Spinal cord (tissue), 10 donors: Measurements from ENCODE around the gene RAB3GAP1. TPM values are rescaled to one million over a fixed set of nuclear protein-coding genes. Genes with fewer than 3 reads are reported as not detected.
"Not testable (repeated sequence)": the region's sequence is repeated elsewhere in the genome, so short reads cannot be mapped to it uniquely, and the experiment has no call there.

Experiments used
- DNase-seq, 6 donors: peaks; one replicate each; pipeline versions ENCODE4 v3.0.0 to v3.0.0-alpha.2; 2013 to 2015; ENCODE audit warnings: low spot score in 6 of 6, low read depth in 4 of 6
- H3K27ac ChIP-seq: one replicate; pipeline ENCODE4 v1.5.1; 2013; ENCODE audit warnings: low read depth, low read length, control low read depth
- H3K27me3 ChIP-seq: one replicate; pipeline ENCODE4 v1.6.1; 2013; ENCODE audit warnings: low read length; ENCODE audit not compliant: control insufficient read depth, insufficient read depth
- H3K36me3 ChIP-seq: one replicate; pipeline ENCODE4 v1.6.1; 2013; ENCODE audit warnings: low read length; ENCODE audit not compliant: control insufficient read depth, insufficient read depth
- H3K4me1 ChIP-seq: one replicate; pipeline ENCODE4 v1.6.1; 2013; ENCODE audit warnings: low read length; ENCODE audit not compliant: control insufficient read depth, insufficient read depth
- H3K4me3 ChIP-seq: one replicate; pipeline ENCODE4 v1.5.1; 2013; ENCODE audit warnings: low read depth, low read length, control low read depth
- H3K9me3 ChIP-seq: one replicate; pipeline ENCODE4 v1.6.1; 2013; ENCODE audit warnings: low read length; ENCODE audit not compliant: control insufficient read depth, insufficient read depth
- WGBS: methylation state at CpG from one replicate; pipeline ENCODE4 v1.1.5; 2013; ENCODE audit warnings: missing lambda C conversion rate; ENCODE audit not compliant: insufficient coverage; 5-methylcytosine and 5-hydroxymethylcytosine counted together
- polyA plus RNA-seq, 2 donors: library from polyadenylated mRNA; unstranded; fragments of 120-200 nt; gene quantifications; one replicate each; pipeline ENCODE4 v1.2.1, GENCODE V29; 2013; ENCODE audit not compliant: insufficient read length in 2 of 2
- total RNA-seq, 2 donors: library from RNA; depleted of rRNA in 1 of 2; stranded (reverse); fragments of 120-200 nt in 1 of 2; fragments of >200 nt in 1 of 2; gene quantifications; one replicate each; pipeline versions ENCODE4 v1.2.3 to v1.2.4, GENCODE V29; 2013 to 2014
- donor health status: healthy.

Gene RAB3GAP1
- total and polyA plus RNA-seq, 4 donors, result 42.4 to 89.7 (median 53.1) TPM

DNA sequence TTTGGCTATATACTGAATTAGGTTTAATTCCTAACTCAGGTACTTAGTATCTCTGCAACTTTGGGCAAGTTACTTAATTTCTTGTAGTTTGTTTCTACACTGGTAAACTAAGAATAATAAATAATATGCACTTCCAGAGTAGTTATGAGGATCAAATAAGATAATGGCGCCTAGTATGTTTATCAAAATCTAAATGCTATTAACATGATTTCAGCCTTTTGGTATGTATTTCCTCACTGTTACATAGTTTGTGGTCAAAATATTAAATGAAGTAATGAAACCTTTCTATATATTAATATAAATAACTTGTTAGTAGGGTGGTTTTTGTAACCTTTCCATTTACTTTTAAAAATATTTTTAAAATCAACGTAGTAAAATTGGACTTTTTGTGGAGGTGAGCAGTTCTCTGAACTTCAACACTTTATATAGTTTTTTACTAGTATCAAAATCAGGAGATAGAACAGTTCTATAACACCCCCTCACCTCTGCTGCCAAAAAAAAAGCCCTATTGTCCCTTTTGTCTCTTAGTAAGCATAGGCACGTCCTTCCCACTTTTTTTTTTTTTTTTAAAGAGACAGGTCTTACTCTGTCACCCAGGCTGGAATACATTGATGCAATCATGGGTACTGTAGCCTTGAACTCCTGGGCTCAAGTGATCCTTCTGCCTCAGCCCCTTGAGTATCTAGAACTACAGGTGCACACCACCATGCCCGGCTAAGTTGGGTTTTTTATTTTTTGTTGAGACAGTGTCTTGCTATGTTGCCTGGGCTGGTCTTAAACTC, 44.8 kb downstream of the RAB3GAP1 start:
- Histone ChIP-seq H3K9me3 (no peaks in the 10 kb centered on the region), H3K27ac (no peak overlapping the region), H3K4me1 (no peaks in the 10 kb centered on the region), H3K4me3 (no peak overlapping the region), H3K27me3 (no peaks in the 10 kb centered on the region), H3K36me3 (peaks cover 5% of the 10 kb centered on the region)
- WGBS, result no CpG with 5 or more reads among the region's 4 CpGs
- DNase-seq, result no peak

DNA sequence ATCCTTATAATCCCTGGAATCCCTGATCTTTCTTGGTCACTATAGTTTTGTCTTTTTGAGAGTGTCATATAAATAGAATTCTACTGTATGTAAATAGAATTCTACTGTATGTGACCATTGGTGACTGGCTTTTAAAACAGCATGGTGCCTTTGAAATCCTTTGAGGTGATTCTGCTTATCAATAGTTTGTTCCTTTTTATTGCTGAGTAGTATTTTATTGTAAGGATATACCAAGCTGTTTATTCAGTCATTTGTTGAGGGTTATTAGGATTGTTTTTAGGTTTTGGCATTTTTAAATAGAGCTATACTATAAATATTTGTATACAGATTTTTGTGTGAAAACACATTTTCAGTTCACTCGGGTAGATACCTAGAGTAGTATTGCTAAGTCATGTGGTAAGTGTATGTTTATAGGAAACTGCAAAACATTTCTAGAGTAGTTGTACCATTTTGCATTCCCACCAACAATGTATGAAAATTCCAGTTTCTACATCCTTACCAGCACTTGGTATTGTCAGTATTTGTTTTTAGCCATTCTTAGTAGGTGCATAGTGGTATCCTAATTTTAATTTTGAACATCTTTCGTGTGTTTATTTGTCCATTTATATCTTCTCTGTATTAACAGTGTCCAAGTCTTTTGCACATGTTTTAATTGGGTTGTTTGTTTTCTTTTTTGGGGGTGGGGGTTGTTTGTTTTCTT, 45.6 kb downstream of the RAB3GAP1 start:
- Histone ChIP-seq H3K4me1 (no peaks in the 10 kb centered on the region), H3K36me3 (peaks cover 5% of the 10 kb centered on the region), H3K4me3 (no peak overlapping the region), H3K27me3 (no peaks in the 10 kb centered on the region), H3K27ac (no peak overlapping the region), H3K9me3 (no peaks in the 10 kb centered on the region)
- WGBS, result no CpG with 5 or more reads among the region's 2 CpGs
- no peak for DNase-seq

DNA sequence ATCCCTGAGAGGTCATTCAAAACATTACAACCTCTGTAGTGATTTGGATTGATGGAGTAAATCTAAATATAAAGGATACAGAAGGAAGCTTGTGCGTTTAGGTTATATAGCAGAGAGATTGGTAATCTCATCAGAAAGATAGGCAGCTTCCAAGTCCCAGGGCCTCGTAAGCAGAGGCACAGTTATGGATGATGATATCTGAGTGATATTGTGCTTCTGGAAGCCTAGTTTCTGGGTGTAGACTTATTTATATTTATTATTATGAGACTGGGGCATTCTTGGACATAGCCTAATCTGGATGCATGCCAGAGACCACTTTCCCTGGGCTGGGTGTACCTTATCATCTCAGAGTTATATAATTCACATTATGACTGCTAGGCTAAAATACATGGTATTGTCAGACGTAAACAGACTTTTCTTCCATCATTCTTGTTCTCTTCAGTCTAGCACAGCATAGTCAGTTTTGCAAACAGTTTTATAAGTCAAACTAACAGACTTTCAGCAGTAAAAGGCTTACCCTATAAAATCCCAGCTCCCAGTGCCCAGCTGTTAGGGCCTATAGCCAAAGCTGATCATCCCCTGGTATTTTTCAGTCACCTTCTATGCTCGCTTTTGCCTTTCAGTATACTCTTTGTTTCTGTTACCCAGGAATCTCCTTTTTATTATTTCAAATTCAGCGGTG, 47.9 kb downstream of the RAB3GAP1 start:
- Histone ChIP-seq H3K4me3 (no peak overlapping the region), H3K36me3 (peaks cover 4% of the 10 kb centered on the region), H3K9me3 (no peaks in the 10 kb centered on the region), H3K27me3 (no peaks in the 10 kb centered on the region), H3K27ac (no peak overlapping the region), H3K4me1 (no peaks in the 10 kb centered on the region)
- 93% methylated on average over 2 of the region's 5 CpGs for WGBS
- DNase-seq, result no peak

DNA sequence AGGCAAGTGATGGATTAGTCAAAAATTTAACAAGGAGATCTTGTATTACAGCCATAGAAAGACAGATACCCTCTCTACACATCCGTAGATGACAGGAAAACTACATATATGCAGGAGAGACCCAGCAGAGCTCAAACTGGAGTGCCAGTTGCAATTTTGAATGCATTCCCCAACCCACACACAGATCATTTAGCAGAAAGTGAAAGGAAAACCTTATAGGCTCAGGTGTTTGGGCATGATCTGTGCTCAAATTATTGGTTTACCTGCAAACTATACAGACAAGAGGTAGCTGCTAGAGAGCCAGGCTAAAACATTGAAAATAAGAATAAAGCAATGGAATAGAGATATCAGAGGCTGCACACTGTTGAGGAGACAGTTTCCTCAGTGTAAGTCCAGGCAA, 51.8 kb downstream of the RAB3GAP1 start:
- Histone ChIP-seq H3K4me3 (no peak overlapping the region), H3K4me1 (no peaks in the 10 kb centered on the region), H3K9me3 (peaks cover 3% of the 10 kb centered on the region), H3K27me3 (no peaks in the 10 kb centered on the region), H3K36me3 (peaks cover 6% of the 10 kb centered on the region), H3K27ac (no peak overlapping the region)
- no CpG with 5 or more reads among the region's 1 CpG for WGBS
- no peak for DNase-seq

DNA sequence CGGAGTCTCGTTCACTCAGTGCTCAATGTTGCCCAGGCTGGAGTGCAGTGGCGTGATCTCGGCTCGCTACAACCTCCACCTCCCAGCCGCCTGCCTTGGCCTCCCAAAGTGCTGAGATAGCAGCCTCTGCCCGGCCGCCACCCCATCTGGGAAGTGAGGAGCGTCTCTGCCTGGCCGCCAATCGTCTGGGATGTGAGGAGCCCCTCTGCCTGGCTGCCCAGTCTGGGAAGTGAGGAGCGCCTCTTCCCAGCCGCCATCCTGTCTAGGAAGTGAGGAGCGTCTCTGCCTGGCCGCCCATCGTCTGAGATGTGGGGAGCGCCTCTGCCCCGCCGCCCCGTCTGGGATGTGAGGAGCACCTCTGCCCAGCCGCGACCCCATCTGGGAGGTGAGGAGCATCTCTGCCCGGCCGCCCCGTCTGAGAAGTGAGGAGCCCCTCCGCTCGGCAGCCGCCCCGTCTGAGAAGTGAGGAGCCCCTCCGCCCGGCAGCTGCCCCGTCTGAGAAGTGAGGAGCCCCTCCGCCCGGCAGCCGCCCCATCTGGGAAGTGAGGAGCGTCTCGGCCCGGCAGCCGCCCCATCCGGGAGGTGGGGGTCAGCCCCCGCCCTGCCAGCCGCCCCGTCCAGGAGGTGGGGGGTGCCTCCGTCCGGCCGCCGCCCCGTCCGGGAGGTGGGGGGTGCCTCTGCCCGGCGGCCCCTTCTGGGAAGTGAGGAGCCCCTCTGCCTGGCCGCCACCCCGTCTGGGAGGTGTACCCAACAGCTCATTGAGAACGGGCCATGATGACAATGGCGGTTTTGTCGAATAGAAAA, 53.6 kb downstream of the RAB3GAP1 start:
- H3K4me1 ChIP-seq, result not testable (repeated sequence)

DNA sequence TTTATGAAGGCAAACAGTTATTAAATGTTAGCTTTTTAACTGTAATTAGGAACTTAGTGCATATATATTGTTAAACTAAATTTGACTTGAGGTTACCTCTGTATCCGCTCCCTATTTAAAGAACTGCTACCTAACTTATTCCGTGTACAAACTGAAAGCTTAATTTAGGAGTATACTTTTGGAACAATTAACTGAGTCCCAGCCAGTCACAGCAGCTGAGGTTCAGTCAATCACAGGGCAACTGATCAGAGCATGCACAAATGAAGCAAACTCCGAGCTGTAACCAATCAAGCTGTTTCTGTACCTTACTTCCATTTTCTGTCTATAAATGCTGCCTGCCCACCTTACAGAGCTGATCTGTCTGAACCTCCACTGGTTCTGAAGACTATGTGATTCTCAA, 61.2 kb downstream of the RAB3GAP1 start:
- Histone ChIP-seq H3K9me3 (no peaks in the 10 kb centered on the region), H3K36me3 (peaks cover 6% of the 10 kb centered on the region), H3K27ac (no peak overlapping the region), H3K4me3 (no peak overlapping the region), H3K4me1 (no peaks in the 10 kb centered on the region), H3K27me3 (no peaks in the 10 kb centered on the region)
- WGBS, result 82% methylated on average over 1 of the region's 3 CpGs
- DNase-seq, result no peak

More for the DNA sequence above, 53.6 kb downstream of the RAB3GAP1 start:
- H3K4me3 ChIP-seq, H3K36me3 ChIP-seq, H3K27ac ChIP-seq, DNase-seq, H3K27me3 ChIP-seq, H3K9me3 ChIP-seq: not testable (repeated sequence)
- WGBS, result 96% methylated on average over 35 of the region's 56 CpGs

DNA sequence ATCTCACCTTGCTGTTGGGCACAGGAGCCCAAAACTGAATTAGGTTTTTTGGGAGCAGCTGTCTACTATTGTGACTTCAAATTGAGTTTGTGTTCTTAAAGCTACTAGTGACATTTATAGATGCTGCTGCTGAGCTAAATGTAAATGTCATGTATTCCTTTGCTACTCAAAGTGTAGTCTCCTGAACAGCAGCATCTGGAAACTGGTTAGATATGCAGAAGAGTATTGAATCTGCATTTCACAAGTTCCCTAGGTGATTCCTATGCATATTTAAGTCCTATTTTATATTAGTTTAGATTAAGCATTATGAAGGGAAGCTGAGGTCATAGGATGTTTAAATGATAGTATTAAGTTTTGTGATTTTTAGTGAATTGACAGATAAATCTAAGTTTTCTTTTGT, 67.5 kb downstream of the RAB3GAP1 start:
- H3K27me3 ChIP-seq, result no peaks in the 10 kb centered on the region
- H3K27ac ChIP-seq, result no peak overlapping the region
- DNase-seq, result no peak
- no peaks in the 10 kb centered on the region for H3K9me3 ChIP-seq
- H3K36me3 ChIP-seq, result peaks cover 3% of the 10 kb centered on the region
- H3K4me3 ChIP-seq, result no peak overlapping the region
- no peaks in the 10 kb centered on the region for H3K4me1 ChIP-seq

DNA sequence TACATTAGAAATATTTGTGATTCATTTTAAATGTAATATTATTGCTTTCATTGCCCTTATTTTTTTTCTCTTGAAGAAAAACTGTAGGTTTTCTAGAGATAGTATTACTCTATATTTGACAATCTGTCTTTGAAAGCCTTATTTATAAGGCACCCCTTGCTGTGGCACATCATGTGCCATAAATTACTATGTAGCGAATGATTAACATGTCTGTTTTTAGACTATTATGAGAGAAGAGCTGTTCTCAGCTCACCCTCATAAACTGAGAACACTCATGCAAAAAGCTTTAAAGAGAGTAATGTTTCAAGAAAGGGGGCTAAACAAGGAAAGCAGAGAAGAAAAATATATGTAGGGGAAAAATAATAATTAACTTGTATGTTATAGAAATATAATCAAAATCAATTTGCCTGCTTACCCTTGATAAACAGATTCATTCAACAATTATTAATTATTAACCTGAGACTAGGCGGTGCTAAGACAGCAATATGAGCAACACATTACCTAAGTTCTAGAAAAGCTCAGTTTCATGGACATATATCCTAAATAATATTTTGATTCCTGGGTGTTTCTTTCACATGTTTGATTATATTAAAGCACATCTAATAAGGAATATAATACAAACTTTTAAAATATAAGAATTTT, 69.0 kb downstream of the RAB3GAP1 start:
- peaks cover 3% of the 10 kb centered on the region for H3K36me3 ChIP-seq
- WGBS, result no CpG with 5 or more reads among the region's 2 CpGs
- no peaks in the 10 kb centered on the region for H3K4me1 ChIP-seq
- DNase-seq, result no peak
- no peak overlapping the region for H3K4me3 ChIP-seq
- H3K27ac ChIP-seq, result no peak overlapping the region
- no peaks in the 10 kb centered on the region for H3K27me3 ChIP-seq
- H3K9me3 ChIP-seq, result no peaks in the 10 kb centered on the region

DNA sequence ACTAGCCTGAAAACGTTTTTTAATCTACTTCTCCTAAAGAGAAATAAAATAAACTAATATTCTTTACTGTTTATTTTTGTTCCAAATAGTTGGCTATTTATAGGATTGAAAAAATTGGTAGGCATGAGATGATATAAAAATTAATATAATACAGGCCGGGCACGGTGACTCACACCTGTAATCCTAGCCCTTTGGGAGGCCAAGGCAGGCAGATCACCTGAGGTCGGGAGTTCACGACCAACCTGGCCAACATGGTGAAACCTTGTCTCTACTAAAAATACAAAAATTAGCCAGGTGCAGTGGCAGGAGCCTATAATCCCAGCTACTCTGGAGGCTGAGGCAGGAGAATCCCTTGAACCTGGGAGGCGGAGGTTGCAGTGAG, 69.6 kb downstream of the RAB3GAP1 start:
- H3K36me3 ChIP-seq, H3K4me1 ChIP-seq, H3K4me3 ChIP-seq, H3K27me3 ChIP-seq, H3K27ac ChIP-seq, DNase-seq, H3K9me3 ChIP-seq: not testable (repeated sequence)
- 91% methylated on average over 4 of the region's 6 CpGs for WGBS
